Neural crest cell (in vitro differentiated cells): ENCODE measurements around the gene EXTL2. TPM values are rescaled to one million over a fixed set of nuclear protein-coding genes. Genes with fewer than 3 reads are reported as not detected.

ENCODE experiments used
- DNase-seq: peaks from one replicate; pipeline ENCODE4 v3.0.0; 2021; ENCODE audit warnings: low read depth, mixed read lengths, low spot score
- H3K27ac Mint-ChIP-seq: one replicate; pipeline ENCODE4 v1.8.0; 2021; ENCODE audit warnings: mild to moderate bottlenecking, mixed read lengths; ENCODE audit not compliant: unreplicated experiment
- H3K27me3 Mint-ChIP-seq: 2 replicates; pipeline ENCODE4 v1.8.0; 2021; ENCODE audit warnings: low read depth, mild to moderate bottlenecking, mixed read lengths
- H3K36me3 Mint-ChIP-seq: 2 replicates; pipeline ENCODE4 v1.8.0; 2021; ENCODE audit warnings: low read depth, mild to moderate bottlenecking, mixed read lengths
- H3K4me1 Mint-ChIP-seq: 2 replicates; pipeline ENCODE4 v1.8.0; 2021; ENCODE audit warnings: mixed read lengths
- H3K4me3 Mint-ChIP-seq: one replicate; pipeline ENCODE4 v1.8.0; 2021; ENCODE audit warnings: mild to moderate bottlenecking, mixed read lengths
- H3K9me3 Mint-ChIP-seq: 2 replicates; pipeline ENCODE4 v1.8.0; 2021; ENCODE audit warnings: mixed read lengths
- CTCF ChIP-seq: fragments of 200-600 bp; sonication (generic); conservative IDR thresholded peaks from 2 replicates; pipeline ENCODE4 v1.5.0; 2021; ENCODE audit warnings: antibody characterized with exemption, mild to moderate bottlenecking
- total RNA-seq: library from RNA; stranded (reverse); gene quantifications from 2 replicates; pipeline ENCODE4 v1.2.1, GENCODE V29; 2021

EXTL2 gene
- total RNA-seq, 1 donor from 2014 or later: 52.3 TPM

GRCh38 chr1:100879422-100879821 is 15.2 kb downstream of the EXTL2 start:
- Mint-ChIP-seq H3K9me3 (no peaks in the 10 kb centered on the region), H3K4me3 (no peak overlapping the region), H3K27me3 (no peaks in the 10 kb centered on the region), H3K36me3 (peaks cover 19% of the 10 kb centered on the region), H3K27ac (no peak overlapping the region), H3K4me1 (peaks cover 25% of the 10 kb centered on the region)
- no peak for DNase-seq
- no peak for TF ChIP-seq CTCF

GRCh38 chr1:100876291-100876690 is 18.4 kb downstream of the EXTL2 start:
- Mint-ChIP-seq H3K9me3 (no peaks in the 10 kb centered on the region), H3K4me1 (peaks cover 35% of the 10 kb centered on the region), H3K27me3 (no peaks in the 10 kb centered on the region), H3K27ac (no peak overlapping the region), H3K36me3 (peaks cover 25% of the 10 kb centered on the region), H3K4me3 (no peak overlapping the region)
- no peak for TF ChIP-seq CTCF
- DNase-seq: no peak

- H3K4me3 Mint-ChIP-seq: peak overlapping the region; percentile 38
- no peaks in the 10 kb centered on the region for H3K27me3 Mint-ChIP-seq
- TF ChIP-seq CTCF: no peak
- no peaks in the 10 kb centered on the region for H3K9me3 Mint-ChIP-seq
- peaks cover 25% of the 10 kb centered on the region for H3K36me3 Mint-ChIP-seq
- DNase-seq: no peak
- peaks cover 35% of the 10 kb centered on the region for H3K4me1 Mint-ChIP-seq
- H3K27ac Mint-ChIP-seq: no peak overlapping the region
Measured at GRCh38 chr1:100875228-100875627, 19.4 kb downstream of the EXTL2 start.

- TF ChIP-seq CTCF: no peak
- no peak overlapping the region for H3K27ac Mint-ChIP-seq
Measured at GRCh38 chr1:100874433-100874832, 20.2 kb downstream of the EXTL2 start.

GRCh38 chr1:100869996-100870395 is 24.6 kb downstream of the EXTL2 start:
- H3K4me3 Mint-ChIP-seq: no peak overlapping the region
- DNase-seq: no peak
- H3K9me3 Mint-ChIP-seq: no peaks in the 10 kb centered on the region
- H3K27me3 Mint-ChIP-seq: no peaks in the 10 kb centered on the region
- peaks cover 29% of the 10 kb centered on the region for H3K4me1 Mint-ChIP-seq
- TF ChIP-seq CTCF: no peak
- H3K36me3 Mint-ChIP-seq: peaks cover 8% of the 10 kb centered on the region
- no peak overlapping the region for H3K27ac Mint-ChIP-seq

More at GRCh38 chr1:100874433-100874832, 20.2 kb downstream of the EXTL2 start:
- Mint-ChIP-seq H3K36me3 (peaks cover 20% of the 10 kb centered on the region), H3K9me3 (no peaks in the 10 kb centered on the region), H3K4me3 (no peak overlapping the region), H3K4me1 (peaks cover 35% of the 10 kb centered on the region), H3K27me3 (no peaks in the 10 kb centered on the region)
- DNase-seq: no peak
